ENCODE results near the gene THADA. TPM values are rescaled to one million over a fixed set of nuclear protein-coding genes. Genes with fewer than 3 reads are reported as not detected.

THADA gene
- total RNA-seq, 1 donor from 2014 or later: 29.3 TPM

DNA sequence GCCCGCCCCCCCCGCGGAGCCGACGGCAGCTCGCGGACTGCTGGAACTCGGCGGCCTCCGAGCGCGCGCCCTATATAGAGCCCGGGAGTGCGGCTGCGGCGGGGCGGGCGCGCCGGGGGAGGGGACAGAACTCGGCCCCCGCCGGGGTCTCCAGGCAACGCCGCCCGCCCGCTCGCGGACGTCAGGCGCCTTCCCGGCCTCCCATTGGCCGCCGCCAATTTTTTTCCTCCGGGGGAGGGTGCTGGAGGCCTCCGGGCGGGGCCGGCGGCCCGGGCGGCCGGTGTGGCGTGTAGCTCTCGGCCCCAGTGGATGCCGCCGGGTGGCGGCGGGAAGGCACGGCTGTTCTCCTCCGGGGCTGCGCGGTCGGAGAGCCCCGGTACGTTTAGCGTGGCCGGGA lies 369.3 kb downstream of the THADA start, which contains the start of gene ZFP36L2:
Gene ZFP36L2, minus strand, starts transcription at position 49 of the 397 bp plus-strand sequence. CDS start 291 bp downstream, outside the sequence.
- Histone ChIP-seq H3K9ac (peak within 1 kb of the TSS; percentile 33), H4K20me1 (ENCODE audit: low read depth) (peaks cover 41% of the 10 kb centered on the region), H3K4me1 (peaks cover 41% of the 10 kb centered on the region), H3K27me3 (no peaks in the 10 kb centered on the region), H3K27ac (peak within 1 kb of the TSS; percentile 86), H2AFZ (replicated peaks) (no peak within 1 kb of the TSS), H3K79me2 (ENCODE audit: low read depth) (peaks cover 64% of the 10 kb centered on the region), H3F3A (ENCODE audit: low read depth) (peaks cover 82% of the 10 kb centered on the region), H3K36me3 (no peaks in the 10 kb centered on the region), H3K9me3 (ENCODE audit: low read depth) (no peaks in the 10 kb centered on the region), H3K4me3 (peak within 1 kb of the TSS; percentile 83), H3K4me2 (peak within 1 kb of the TSS; percentile 87)
- Mint-ChIP-seq H3K27me3 (ENCODE audit: insufficient read depth, low read depth) (peaks cover 5% of the 10 kb centered on the region), H3K36me3 (peaks cover 8% of the 10 kb centered on the region), H3K9me3 (no peaks in the 10 kb centered on the region), H3K27ac (peak within 1 kb of the TSS; percentile 69), H3K4me3 (peak within 1 kb of the TSS; percentile 92), H3K4me1 (peaks cover 44% of the 10 kb centered on the region)
- peak; percentile 95 for DNase-seq (ENCODE audit: low spot score)
- no peak for TF ChIP-seq EZH2phosphoT487 (IDR thresholded peaks at IDR 0.05)
- TF ChIP-seq, protein P1, sequence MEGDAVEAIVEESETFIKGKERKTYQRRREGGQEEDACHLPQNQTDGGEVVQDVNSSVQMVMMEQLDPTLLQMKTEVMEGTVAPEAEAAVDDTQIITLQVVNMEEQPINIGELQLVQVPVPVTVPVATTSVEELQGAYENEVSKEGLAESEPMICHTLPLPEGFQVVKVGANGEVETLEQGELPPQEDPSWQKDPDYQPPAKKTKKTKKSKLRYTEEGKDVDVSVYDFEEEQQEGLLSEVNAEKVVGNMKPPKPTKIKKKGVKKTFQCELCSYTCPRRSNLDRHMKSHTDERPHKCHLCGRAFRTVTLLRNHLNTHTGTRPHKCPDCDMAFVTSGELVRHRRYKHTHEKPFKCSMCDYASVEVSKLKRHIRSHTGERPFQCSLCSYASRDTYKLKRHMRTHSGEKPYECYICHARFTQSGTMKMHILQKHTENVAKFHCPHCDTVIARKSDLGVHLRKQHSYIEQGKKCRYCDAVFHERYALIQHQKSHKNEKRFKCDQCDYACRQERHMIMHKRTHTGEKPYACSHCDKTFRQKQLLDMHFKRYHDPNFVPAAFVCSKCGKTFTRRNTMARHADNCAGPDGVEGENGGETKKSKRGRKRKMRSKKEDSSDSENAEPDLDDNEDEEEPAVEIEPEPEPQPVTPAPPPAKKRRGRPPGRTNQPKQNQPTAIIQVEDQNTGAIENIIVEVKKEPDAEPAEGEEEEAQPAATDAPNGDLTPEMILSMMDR (IDR thresholded peaks at IDR 0.05): no peak

DNA sequence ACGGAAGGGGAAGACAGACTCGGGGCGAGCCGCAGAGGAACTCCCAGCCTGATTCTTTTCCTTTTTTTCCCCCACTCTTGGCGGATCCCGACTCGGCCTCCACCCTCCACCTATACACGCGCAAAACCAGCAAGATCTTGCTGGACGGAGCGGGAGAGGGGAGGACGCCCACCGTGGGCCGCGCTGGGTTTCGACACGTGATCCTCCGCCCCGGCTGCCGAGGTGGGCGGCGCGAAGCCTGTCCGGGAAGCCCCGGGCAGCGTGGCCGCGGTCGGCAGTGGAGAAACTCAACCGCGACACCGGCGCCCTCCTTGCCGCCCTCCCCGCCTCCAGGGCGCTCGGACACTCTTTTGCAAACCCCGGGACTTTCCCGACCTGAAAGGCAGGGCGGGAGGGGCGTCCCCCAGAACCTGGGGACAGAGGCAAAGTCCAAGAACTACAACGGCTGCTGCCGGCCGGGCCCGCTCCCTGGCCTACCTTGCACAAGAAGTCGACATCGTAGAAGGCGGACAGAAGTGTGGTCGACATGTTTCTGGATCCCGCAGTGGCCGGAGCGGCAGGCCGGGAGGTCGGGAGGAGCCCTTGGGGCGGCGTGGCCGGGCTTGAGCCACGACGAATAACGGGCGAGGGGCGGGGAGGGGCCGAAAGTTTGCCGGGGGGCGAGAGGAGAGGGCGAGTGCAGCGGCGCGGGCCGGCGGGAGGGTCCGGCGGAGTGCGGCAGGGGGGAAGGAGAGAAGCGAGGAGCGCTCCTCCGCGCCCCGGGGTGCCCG lies 369.9 kb downstream of the THADA start:
- peaks cover 47% of the 10 kb centered on the region for H3K4me1 ChIP-seq
- H3K9me3 Mint-ChIP-seq: no peaks in the 10 kb centered on the region
- peaks cover 87% of the 10 kb centered on the region for H3F3A ChIP-seq (ENCODE audit: low read depth)
- H4K20me1 ChIP-seq (ENCODE audit: low read depth): peaks cover 47% of the 10 kb centered on the region
- H3K4me3 Mint-ChIP-seq: peak overlapping the region; percentile 92
- peaks cover 8% of the 10 kb centered on the region for H3K36me3 Mint-ChIP-seq
- no peak overlapping the region for H2AFZ ChIP-seq (replicated peaks)
- H3K27me3 Mint-ChIP-seq (ENCODE audit: insufficient read depth, low read depth): peaks cover 5% of the 10 kb centered on the region
- H3K79me2 ChIP-seq (ENCODE audit: low read depth): peaks cover 67% of the 10 kb centered on the region
- DNase-seq (ENCODE audit: low spot score): peak; percentile 86
- H3K9me3 ChIP-seq (ENCODE audit: low read depth): no peaks in the 10 kb centered on the region
- peak overlapping the region; percentile 69 for H3K27ac Mint-ChIP-seq
- peak overlapping the region; percentile 83 for H3K4me3 ChIP-seq
- H3K4me2 ChIP-seq: peak overlapping the region; percentile 87
- H3K9ac ChIP-seq: peak overlapping the region; percentile 29
- no peaks in the 10 kb centered on the region for H3K27me3 ChIP-seq
- H3K27ac ChIP-seq: peak overlapping the region; percentile 86
- TF ChIP-seq EZH2phosphoT487 (IDR thresholded peaks at IDR 0.05) (no peak), EZH2 (IDR thresholded peaks at IDR 0.05) (peak; percentile 5)
- TF ChIP-seq, protein P1 (IDR thresholded peaks at IDR 0.05): no peak
- H3K4me1 Mint-ChIP-seq: peaks cover 49% of the 10 kb centered on the region
- H3K36me3 ChIP-seq: no peaks in the 10 kb centered on the region

DNA sequence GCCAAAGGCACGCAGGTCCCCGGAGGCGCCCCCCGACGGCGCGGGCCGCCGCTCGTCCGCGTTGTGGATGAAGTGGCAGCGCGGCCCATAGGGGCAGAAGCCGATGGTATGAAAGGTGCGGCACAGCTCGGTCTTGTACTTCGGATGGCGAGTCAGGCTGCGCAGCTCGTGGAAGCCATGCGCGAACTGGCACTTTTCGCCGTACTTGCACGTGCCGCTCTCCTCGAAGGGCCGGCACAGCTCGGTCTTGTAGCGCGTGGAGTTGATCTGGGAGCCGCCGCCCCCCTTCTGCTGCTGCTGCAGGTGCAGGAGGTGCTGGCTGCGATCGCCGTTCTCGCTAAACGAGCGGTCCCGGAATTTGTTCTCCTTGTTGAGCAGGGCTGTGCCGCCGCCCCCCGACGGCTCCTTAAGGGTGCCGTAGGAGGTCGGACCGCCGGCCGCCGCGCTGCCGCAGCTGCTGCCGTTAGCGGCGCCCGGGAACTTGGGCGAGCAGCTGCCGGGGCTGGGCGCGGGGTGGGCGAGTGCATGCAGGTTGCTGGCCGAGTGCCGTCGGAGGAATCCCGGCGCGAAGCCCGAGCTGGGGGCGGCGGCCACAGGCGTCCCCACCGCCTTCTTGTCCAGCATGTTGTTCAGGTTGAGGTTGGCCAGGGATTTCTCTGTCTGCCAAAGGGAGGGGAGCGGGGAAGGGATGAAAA lies 370.6 kb downstream of the THADA start:
- Histone ChIP-seq H4K20me1 (ENCODE audit: low read depth) (peaks cover 49% of the 10 kb centered on the region), H3K27ac (peak overlapping the region; percentile 86), H3K4me2 (peak overlapping the region; percentile 87), H3K9me3 (ENCODE audit: low read depth) (no peaks in the 10 kb centered on the region), H3K79me2 (ENCODE audit: low read depth) (peaks cover 67% of the 10 kb centered on the region), H3K4me3 (peak overlapping the region; percentile 83), H2AFZ (replicated peaks) (no peak overlapping the region), H3K9ac (peak overlapping the region; percentile 29), H3K4me1 (peaks cover 50% of the 10 kb centered on the region), H3K27me3 (no peaks in the 10 kb centered on the region), H3K36me3 (no peaks in the 10 kb centered on the region), H3F3A (ENCODE audit: low read depth) (peaks cover 87% of the 10 kb centered on the region)
- H3K27ac Mint-ChIP-seq: peak overlapping the region; percentile 37
- peak; percentile 74 for DNase-seq (ENCODE audit: low spot score)
- H3K4me3 Mint-ChIP-seq: peak overlapping the region; percentile 92
- TF ChIP-seq, protein P1 (IDR thresholded peaks at IDR 0.05): no peak
- no peak for TF ChIP-seq EZH2phosphoT487 (IDR thresholded peaks at IDR 0.05)
- TF ChIP-seq EZH2 (IDR thresholded peaks at IDR 0.05): no peak
- peaks cover 51% of the 10 kb centered on the region for H3K4me1 Mint-ChIP-seq
- H3K27me3 Mint-ChIP-seq (ENCODE audit: insufficient read depth, low read depth): peaks cover 3% of the 10 kb centered on the region
- H3K36me3 Mint-ChIP-seq: peaks cover 8% of the 10 kb centered on the region
- no peaks in the 10 kb centered on the region for H3K9me3 Mint-ChIP-seq

Data from neural progenitor cell (in vitro differentiated cells).